ENCODE data around the gene DNAJC30. TPM values are rescaled to one million over a fixed set of nuclear protein-coding genes. Genes with fewer than 3 reads are reported as not detected.

The DNAJC30 gene
- total and polyA plus RNA-seq, 2 of the 8 experiments (the other 6 are each of a cell fraction or from before 2014, with no cell fraction given): 6.1 to 6.3 TPM

DNA sequence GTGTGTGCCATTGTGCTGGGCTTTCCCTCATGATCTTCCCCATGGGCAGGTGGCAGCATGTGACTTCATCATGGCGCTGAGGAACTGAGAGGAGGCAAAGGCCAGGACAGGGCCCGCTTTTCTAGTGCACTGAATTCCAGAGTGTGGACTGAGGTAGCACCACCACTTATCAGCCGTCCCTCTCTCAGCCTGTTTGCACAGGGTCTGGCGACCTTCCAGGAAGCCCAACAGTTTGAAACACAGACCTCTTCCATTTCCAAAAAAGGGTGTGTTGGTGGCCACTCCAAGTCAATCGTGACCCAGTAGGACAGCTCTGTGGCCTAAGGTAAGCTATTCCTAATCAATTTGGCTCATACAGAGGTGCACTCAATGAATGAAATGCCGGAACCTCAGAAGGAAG is 4.4 kb downstream of the DNAJC30 start:
- H2BK120ac ChIP-seq (replicated peaks; ENCODE audit: low read depth, low read length): no peak overlapping the region
- no peak overlapping the region for H4K8ac ChIP-seq (ENCODE audit: extremely low read depth, insufficient read depth, low read length)
- H3K56ac ChIP-seq (replicated peaks; ENCODE audit: insufficient read length, low read depth, low read length): no peak overlapping the region
- H2AFZ ChIP-seq (ENCODE audit: low read length): no peak overlapping the region
- no peaks in the 10 kb centered on the region; a peak in 1 of 7 replicates for H3K27me3 ChIP-seq (replicated peaks in 1 of 4; ENCODE audit: control insufficient read depth in 3 of 4, extremely low read depth in 1 of 4, insufficient read depth in 3 of 4, low read length in 3 of 4)
- H4K20me1 ChIP-seq (replicated peaks in 1 of 2; ENCODE audit: control insufficient read depth in 1 of 2, insufficient read depth in 2 of 2, low read length in 2 of 2): peaks cover 0 to 9% of the 10 kb centered on the region in 2 experiments
- H3K36me3 ChIP-seq (ENCODE audit: control insufficient read depth in 2 of 4, insufficient read depth in 4 of 4, low read length in 3 of 4): peaks cover 0 to 6% (median 4%) of the 10 kb centered on the region in 4 experiments; a peak in 4 of 8 replicates
- POLR2A ChIA-PET (ENCODE audit: partially characterized antibody): interaction anchor here (0.8 kb wide), 1 partner anchor 85 kb away, joined by 3 read pairs; no protein-coding TSS in a partner anchor
- no peak overlapping the region for H3K18ac ChIP-seq (ENCODE audit: extremely low read depth, low read length)
- WGBS, 2 experiments (ENCODE audit: extremely low coverage in 1 of 2, insufficient coverage in 1 of 2, insufficient read length in 1 of 2, insufficient replicate concordance in 2 of 2, low coverage in 1 of 2, low lambda C conversion rate in 2 of 2, missing lambda C conversion rate in 1 of 2): 90% methylated on average over 6 of the region's 6 CpGs; no CpG with 5 or more reads in 1 of the 2 experiments
- TF ChIP-seq KDM1A (IDR thresholded peaks at IDR 0.05; ENCODE audit: borderline replicate concordance, low read length): no peak
- TF ChIP-seq BCL11A (IDR thresholded peaks at IDR 0.05; ENCODE audit: low read depth in 2 of 2, low read length in 2 of 2): no peak
- TF ChIP-seq KDM4A (IDR thresholded peaks at IDR 0.05; ENCODE audit: low read depth, low read length, severe bottlenecking): no peak
- TF ChIP-seq FOSL1 (IDR thresholded peaks at IDR 0.05; ENCODE audit: insufficient read depth, low read depth, low read length): no peak
- no peak for TF ChIP-seq POLR2AphosphoS5 (IDR thresholded peaks at IDR 0.05; ENCODE audit: low read depth, low read length)
- TF ChIP-seq RAD21 (IDR thresholded peaks at IDR 0.05 in 1 of 2, conservative IDR thresholded peaks at IDR 0.05 in 1 of 2; ENCODE audit: low read depth in 2 of 2, low read length in 2 of 2): no peak
- TF ChIP-seq, protein P1, sequence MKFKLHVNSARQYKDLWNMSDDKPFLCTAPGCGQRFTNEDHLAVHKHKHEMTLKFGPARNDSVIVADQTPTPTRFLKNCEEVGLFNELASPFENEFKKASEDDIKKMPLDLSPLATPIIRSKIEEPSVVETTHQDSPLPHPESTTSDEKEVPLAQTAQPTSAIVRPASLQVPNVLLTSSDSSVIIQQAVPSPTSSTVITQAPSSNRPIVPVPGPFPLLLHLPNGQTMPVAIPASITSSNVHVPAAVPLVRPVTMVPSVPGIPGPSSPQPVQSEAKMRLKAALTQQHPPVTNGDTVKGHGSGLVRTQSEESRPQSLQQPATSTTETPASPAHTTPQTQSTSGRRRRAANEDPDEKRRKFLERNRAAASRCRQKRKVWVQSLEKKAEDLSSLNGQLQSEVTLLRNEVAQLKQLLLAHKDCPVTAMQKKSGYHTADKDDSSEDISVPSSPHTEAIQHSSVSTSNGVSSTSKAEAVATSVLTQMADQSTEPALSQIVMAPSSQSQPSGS (IDR thresholded peaks at IDR 0.05; ENCODE audit: low read length): no peak
- TF ChIP-seq, protein P2, sequence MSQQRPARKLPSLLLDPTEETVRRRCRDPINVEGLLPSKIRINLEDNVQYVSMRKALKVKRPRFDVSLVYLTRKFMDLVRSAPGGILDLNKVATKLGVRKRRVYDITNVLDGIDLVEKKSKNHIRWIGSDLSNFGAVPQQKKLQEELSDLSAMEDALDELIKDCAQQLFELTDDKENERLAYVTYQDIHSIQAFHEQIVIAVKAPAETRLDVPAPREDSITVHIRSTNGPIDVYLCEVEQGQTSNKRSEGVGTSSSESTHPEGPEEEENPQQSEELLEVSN (IDR thresholded peaks at IDR 0.05): no peak
- no peak for TF ChIP-seq TBP (IDR thresholded peaks at IDR 0.05; ENCODE audit: low read depth, low read length)
- TF ChIP-seq SIRT6 (IDR thresholded peaks at IDR 0.05; ENCODE audit: low read length): no peak
- no peak for TF ChIP-seq SP1 (IDR thresholded peaks at IDR 0.05; ENCODE audit: low read depth, low read length)
- no peak overlapping the region for H2BK20ac ChIP-seq (ENCODE audit: low read length)
- H3K4me3 ChIP-seq (ENCODE audit: extremely low read depth in 1 of 4, insufficient read depth in 2 of 4, low read depth in 3 of 4, low read length in 4 of 4): no peak overlapping the region
- DNase-seq (ENCODE audit: low read depth in 1 of 2, low spot score in 2 of 2) (no peak), FAIRE-seq (no peak)
- no peak overlapping the region for H4K91ac ChIP-seq (replicated peaks; ENCODE audit: insufficient read length, low read length)
- no peak overlapping the region for H3K4me2 ChIP-seq (ENCODE audit: insufficient read depth in 1 of 2, low read depth in 2 of 2, low read length in 2 of 2)
- H2BK12ac ChIP-seq (ENCODE audit: low read depth, low read length): no peak overlapping the region
- H3K4ac ChIP-seq (replicated peaks; ENCODE audit: insufficient read length, low read depth, low read length): no peak overlapping the region
- no peak overlapping the region for H2BK15ac ChIP-seq (ENCODE audit: low read length)
- no peak overlapping the region for H2AK5ac ChIP-seq (ENCODE audit: low read depth, low read length)
- peaks cover 2% of the 10 kb centered on the region; the same call in 1 of the 2 replicates for H3K79me1 ChIP-seq (ENCODE audit: low read depth, low read length)
- H3K79me2 ChIP-seq (ENCODE audit: control insufficient read depth in 1 of 2, insufficient read depth in 2 of 2, low read length in 2 of 2): peaks cover 16 to 39% of the 10 kb centered on the region in 2 experiments
- H3K9ac ChIP-seq (replicated peaks in 1 of 4; ENCODE audit: extremely low read depth in 1 of 4, low read depth in 3 of 4, low read length in 3 of 4): no peak overlapping the region
- peaks cover 12% of the 10 kb centered on the region for H3K23me2 ChIP-seq (ENCODE audit: low read depth, low read length)
- no peak overlapping the region for H3K27ac ChIP-seq (ENCODE audit: low read depth, low read length)
- CTCF ChIA-PET (ENCODE audit: partially characterized antibody): interaction anchor here (0.8 to 1.8 kb wide), 6 partner anchors 11 to 72 kb away, joined by 3 to 5 read pairs (median 4); partner anchors contain the start of gene VPS37D
- H3K9me3 ChIP-seq (ENCODE audit: insufficient read depth in 2 of 2, low read depth in 1 of 2, low read length in 1 of 2): no peaks in the 10 kb centered on the region
- H3K23ac ChIP-seq (ENCODE audit: insufficient read length): no peak overlapping the region
- no peak overlapping the region for H4K5ac ChIP-seq (ENCODE audit: insufficient read length, low read depth, low read length)
- no peak overlapping the region for H2BK5ac ChIP-seq (ENCODE audit: low read depth, low read length)
- peaks cover 3 to 7% (median 3%) of the 10 kb centered on the region in 4 experiments; a peak in 5 of 7 replicates for H3K4me1 ChIP-seq (replicated peaks in 1 of 4; ENCODE audit: control insufficient read depth in 3 of 4, insufficient read depth in 4 of 4, low read length in 3 of 4)
- H3K14ac ChIP-seq (ENCODE audit: insufficient read length): no peak overlapping the region
